GM19467 (cell line): ENCODE measurements around the gene TUBGCP5.

ENCODE experiments used
- ATAC-seq: cut with Tn5 transposase; IDR thresholded peaks from one replicate; pipeline ENCODE4 v1.9.1; 2021; ENCODE audit warnings: mild to moderate bottlenecking, moderate library complexity; ENCODE audit not compliant: unreplicated experiment

TUBGCP5 gene

DNA sequence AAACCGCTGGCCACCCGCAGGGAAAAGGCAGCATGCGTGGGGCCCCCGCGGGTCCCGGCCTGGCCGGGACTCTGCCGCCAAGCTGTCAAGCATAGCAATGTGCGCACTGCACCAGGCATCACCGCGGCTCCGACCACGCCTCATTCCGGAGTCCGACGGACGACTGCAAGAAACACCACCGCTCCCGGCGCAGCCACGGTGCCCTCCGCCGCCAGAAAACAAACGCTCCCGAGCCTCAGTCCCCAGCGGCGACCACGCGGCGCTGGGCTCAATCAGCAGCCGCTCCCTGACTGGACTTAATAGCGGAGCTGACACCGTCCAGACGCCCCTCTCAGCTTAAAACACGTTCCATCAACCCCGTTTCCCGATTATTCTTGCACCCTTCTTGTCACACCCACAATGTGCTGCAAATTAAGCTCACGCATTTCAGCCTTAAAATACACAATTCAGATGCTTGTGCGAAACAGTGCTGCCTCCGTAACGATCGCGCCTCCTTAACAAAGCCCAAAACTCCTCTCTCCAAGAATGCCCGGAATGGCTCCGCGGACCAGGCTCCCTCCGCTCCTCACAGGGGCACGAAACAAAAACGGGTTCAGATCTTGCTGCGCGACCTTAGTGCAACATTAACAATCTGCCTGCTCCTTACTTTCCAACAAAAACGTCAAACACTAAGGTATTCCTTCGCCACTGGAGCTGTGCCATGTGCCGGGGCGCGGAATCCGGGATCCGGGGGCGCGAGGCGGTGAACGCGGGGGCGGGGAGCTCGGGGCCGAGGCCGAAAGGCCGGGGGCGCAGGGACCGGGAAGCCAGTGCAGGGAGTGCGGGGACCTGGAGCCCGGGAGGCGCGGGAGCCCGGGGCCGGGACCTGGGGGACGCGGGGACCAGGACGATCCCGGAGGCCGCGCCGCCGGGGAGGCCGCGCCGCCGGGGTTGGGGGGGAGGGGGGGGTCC is 59.9 kb downstream of the TUBGCP5 start:
- peak; percentile 46 for ATAC-seq

GRCh38 chr15:22978691-22979237 is 60.6 kb downstream of the TUBGCP5 start:
- ATAC-seq: peak; percentile 27

DNA sequence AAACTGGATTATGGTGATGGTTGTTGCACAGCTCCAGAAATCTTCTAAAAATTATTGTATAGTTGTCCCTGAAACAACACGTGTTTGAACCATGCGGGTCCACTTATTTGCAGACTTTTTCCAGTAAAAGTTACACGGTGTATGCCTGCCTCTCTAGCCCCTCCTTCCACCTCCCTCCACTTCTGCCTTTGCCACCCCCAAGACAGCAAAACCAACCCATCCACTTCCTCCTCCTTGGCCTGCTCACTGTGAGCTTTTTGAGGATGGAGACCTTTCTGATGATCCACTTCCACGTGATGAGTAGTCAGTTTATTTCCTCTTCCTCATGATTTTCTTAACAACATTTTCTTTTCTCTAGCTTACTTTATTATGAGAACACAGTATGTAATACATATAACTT is 64.6 kb downstream of the TUBGCP5 start:
- ATAC-seq: no peak

- no peak for ATAC-seq
Observed at GRCh38 chr15:22973987-22974386, 65.4 kb downstream of the TUBGCP5 start.

- peak; percentile 56 for ATAC-seq
Observed at GRCh38 chr15:22973286-22973685, 66.1 kb downstream of the TUBGCP5 start.

- no peak for ATAC-seq
Observed at GRCh38 chr15:22969489-22969888, 69.9 kb downstream of the TUBGCP5 start.

- no peak for ATAC-seq
Observed at GRCh38 chr15:22968366-22968765, 71.0 kb downstream of the TUBGCP5 start.

- no peak for ATAC-seq
Observed at GRCh38 chr15:22967084-22967770, 72.1 kb downstream of the TUBGCP5 start.

DNA sequence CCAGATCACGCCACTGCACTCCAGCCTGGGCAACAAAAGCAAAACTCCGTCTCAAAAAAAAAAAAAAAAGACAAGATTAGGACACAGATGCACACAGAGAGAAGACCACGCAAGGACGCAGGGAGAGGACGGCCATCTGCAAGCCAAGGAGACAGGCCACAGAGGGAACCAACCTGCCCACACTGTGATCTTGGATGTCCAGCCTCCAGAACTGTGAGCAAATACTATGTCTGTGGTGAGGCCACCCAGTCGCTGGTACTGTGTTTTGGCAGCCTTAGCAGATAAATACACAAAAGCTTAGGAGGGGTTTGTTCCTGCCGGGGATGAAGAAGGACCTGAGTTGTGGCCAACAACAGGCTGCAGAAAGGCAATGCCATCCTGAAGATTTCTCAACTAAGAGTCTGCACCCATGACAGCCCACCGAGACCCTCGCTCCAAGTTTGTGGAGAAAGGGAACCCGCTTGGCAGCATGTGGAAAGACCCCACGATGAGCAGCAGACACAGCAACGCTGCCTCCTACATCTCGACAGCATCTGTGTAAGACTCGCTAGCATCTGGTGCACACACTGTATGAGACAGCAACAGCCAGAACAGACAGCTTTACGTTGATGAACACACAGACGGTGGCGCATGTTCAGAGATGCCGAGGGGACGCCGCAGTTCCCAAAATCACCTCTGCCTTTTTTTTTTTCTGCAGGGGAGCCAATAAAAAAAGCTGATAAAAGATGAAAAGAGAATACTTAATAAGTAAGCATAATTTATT is 72.9 kb downstream of the TUBGCP5 start:
- ATAC-seq: no peak

GRCh38 chr15:22963641-22964040 is 75.7 kb downstream of the TUBGCP5 start:
- no peak for ATAC-seq

DNA sequence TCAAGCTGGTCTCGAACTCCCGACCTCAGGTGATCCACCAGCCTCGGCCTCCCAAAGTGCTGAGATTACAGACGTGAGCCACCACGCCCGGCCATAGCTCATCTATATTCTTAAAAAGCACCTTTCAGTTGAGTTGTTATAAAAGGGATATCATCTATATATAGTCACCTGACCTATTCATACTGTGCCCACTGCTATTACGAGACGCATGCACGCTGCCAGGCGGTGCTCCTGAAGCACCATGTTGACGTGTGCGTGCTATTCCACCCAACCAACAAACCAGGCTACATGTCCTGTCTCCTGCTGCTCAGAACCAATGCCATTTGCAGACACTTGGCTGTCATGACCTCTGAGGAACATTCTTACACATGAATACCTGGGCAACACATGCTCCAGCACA is 76.8 kb downstream of the TUBGCP5 start:
- no peak for ATAC-seq

DNA sequence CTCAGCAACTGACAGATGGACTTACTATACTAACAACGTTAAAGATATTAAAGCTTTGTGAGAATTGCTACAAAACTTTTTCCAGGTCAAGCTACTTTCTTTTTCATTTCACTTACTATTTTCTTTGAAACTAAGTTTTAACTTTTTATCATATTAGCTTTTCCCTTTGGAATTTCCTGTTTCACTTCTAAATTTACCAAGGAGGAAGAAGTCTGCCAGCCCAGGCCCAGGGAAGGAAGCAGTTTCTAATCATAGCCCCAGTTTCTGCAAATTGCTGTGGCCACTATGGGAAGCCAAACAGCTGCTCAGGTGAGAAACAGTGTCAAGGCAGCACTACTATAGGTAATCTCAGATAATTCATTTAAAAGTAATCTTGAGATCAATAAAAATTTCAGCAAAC is 77.6 kb downstream of the TUBGCP5 start:
- ATAC-seq: no peak

DNA sequence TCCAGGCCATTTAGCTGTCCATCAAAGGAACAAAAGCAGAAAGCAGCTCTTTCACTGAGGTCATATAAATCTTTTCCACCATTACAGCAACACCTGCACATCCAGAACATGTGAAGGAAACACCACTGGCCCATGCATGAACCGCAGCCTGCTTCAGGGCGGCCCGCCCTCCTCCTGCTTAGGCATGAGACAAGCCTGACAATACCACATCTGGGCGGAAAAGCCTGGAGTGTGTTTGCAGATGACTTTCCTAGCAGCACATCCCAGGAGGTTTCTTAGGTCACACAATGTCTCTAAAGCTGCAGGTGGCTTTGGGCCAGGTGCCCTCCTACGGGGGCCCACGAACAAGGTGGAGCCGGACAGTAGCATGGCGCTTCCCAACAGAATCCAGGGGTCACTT is 78.8 kb downstream of the TUBGCP5 start:
- no peak for ATAC-seq

DNA sequence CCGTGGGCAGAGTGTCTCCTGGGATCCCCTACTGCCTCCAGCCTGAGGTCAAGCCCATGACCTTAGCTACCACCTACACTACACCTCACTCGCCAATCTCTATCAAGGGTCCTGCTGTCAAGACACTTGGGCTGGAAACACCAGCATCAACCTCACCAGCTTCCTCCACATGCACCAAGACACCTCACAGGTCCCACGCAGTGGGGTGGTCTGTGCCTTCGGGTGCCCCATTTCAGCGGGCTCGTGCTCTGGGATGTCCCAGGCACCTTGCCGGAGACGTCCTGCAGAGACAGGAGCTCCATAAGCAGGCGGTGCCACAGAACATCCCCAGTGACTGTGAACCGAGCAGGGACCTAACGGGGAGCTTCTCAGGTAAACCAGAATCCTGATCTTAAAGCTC is 79.2 kb downstream of the TUBGCP5 start:
- no peak for ATAC-seq

DNA sequence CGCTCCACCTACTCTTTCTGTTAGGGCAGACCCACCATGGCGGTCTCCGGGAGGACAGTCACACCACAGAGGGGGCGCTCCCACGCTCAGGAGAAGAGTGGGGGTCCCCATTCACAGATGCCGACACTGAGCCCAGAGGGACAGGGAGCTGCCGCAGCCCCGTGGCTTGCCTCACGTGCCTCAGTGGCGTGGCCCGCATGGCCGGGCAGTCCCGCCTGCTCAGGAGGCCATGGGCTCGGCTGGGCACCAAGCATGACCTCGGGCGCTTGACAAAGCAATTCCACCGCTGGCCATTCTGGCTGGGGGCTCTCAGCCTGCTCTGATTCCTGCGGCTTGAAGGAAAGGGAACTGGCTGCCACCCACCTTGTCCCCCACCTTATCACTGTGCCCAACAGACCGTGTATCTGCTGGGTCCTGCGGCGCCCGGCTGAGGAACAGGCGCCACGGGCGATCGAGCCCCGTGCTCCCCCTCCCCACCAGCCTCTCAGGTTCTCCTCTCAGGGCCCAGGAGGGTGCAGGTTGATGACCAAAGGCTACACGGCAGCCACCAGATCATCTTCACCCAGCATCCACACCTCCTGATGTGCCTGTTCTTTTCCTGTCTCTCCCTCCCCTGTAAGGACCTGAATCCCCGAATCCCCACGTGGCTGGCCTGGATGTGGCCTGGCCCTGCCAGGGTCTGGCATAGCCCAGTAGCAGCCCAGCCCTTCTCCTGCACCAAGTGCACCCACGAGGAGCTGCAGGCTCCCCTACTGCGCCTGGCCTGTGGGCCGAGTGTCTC is 79.9 kb downstream of the TUBGCP5 start:
- no peak for ATAC-seq

GRCh38 chr15:22958487-22959280 is 80.7 kb downstream of the TUBGCP5 start:
- ATAC-seq: no peak

- ATAC-seq: no peak
Observed at GRCh38 chr15:22956978-22957260, 82.5 kb downstream of the TUBGCP5 start.

- no peak for ATAC-seq
Observed at GRCh38 chr15:22956257-22956977, 83.0 kb downstream of the TUBGCP5 start.

- no peak for ATAC-seq
Observed at GRCh38 chr15:22955544-22956119, 83.7 kb downstream of the TUBGCP5 start.
